H1 (cell line): ENCODE results near the gene CORO7. TPM values are rescaled to one million over a fixed set of nuclear protein-coding genes. Genes with fewer than 3 reads are reported as not detected.
A peak's percentile ranks its signal among the peaks of the same experiment; 100 is the strongest.

Experiments used
- CTCF ChIA-PET: fragments of 300-600 bp; sonication (Branson Sonifier 250); formaldehyde crosslinking; loops from one replicate; lab custom pipeline; 2021; ENCODE audit not compliant: partially characterized antibody; lab: Charles Lee
- POLR2A ChIA-PET: fragments of 300-600 bp; sonication (Branson Sonifier 250); formaldehyde crosslinking; loops from one replicate; lab custom pipeline; 2021; ENCODE audit warnings: inconsistent platforms; ENCODE audit not compliant: partially characterized antibody; lab: Charles Lee
- DNase-seq, 2 experiments: peaks; one replicate each; pipeline versions ENCODE4 v3.0.0 to v3.0.0-alpha.2; 2010 to 2022; ENCODE audit warnings: low spot score in 2 of 2, low read depth in 1 of 2, mixed read lengths in 1 of 2
- FAIRE-seq: peaks from 2 replicates; lab custom pipeline; 2011; peaks lifted over from hg19 to GRCh38; lab: Jason Lieb, UNC
- H2AFZ ChIP-seq: 2 replicates; pipeline ENCODE4 v1.8.1; 2012; ENCODE audit warnings: low read length, inconsistent platforms
- H2AK5ac ChIP-seq: 2 replicates; pipeline ENCODE4 v1.6.1; 2013; ENCODE audit warnings: low read depth, low read length
- H2BK120ac ChIP-seq: replicated peaks from 2 replicates; pipeline ENCODE3; 2013; ENCODE audit warnings: low read depth, low read length, inconsistent platforms
- H2BK12ac ChIP-seq: 2 replicates; pipeline ENCODE4 v1.6.1; 2013; ENCODE audit warnings: low read depth, low read length
- H2BK15ac ChIP-seq: 2 replicates; pipeline ENCODE4 v1.6.1; 2013; ENCODE audit warnings: low read length
- H2BK20ac ChIP-seq: 2 replicates; pipeline ENCODE4 v1.6.1; 2013; ENCODE audit warnings: low read length
- H2BK5ac ChIP-seq: 2 replicates; pipeline ENCODE4 v1.6.1; 2013; ENCODE audit warnings: low read depth, low read length
- H3K14ac ChIP-seq: 2 replicates; pipeline ENCODE4 v1.6.1; 2013; ENCODE audit warnings: inconsistent platforms; ENCODE audit not compliant: insufficient read length
- H3K18ac ChIP-seq: 2 replicates; pipeline ENCODE4 v1.6.1; 2013; ENCODE audit warnings: low read length; ENCODE audit errors: extremely low read depth
- H3K23ac ChIP-seq: 2 replicates; pipeline ENCODE4 v1.6.1; 2013; ENCODE audit warnings: inconsistent platforms; ENCODE audit not compliant: insufficient read length
- H3K23me2 ChIP-seq: 2 replicates; pipeline ENCODE4 v1.6.1; 2013; ENCODE audit warnings: low read depth, low read length
- H3K27ac ChIP-seq: 2 replicates; pipeline ENCODE4 v1.6.1; 2011; ENCODE audit warnings: low read depth, low read length, inconsistent platforms
- H3K27me3 ChIP-seq, 4 experiments: replicated peaks in 1 of 4; 1 replicate in 1 of 4; 2 replicates in 3 of 4; pipeline versions ENCODE4 v1.6.1 to v1.8.1; 2011 to 2013; ENCODE audit warnings: low read length in 3 of 4, mild to moderate bottlenecking in 3 of 4, inconsistent platforms in 2 of 4, mixed read lengths in 2 of 4, moderate library complexity in 1 of 4; ENCODE audit not compliant: control insufficient read depth in 3 of 4, insufficient read depth in 3 of 4; ENCODE audit errors: extremely low read depth in 1 of 4
- H3K36me3 ChIP-seq, 4 experiments: 2 replicates each; pipeline versions ENCODE4 v1.6.1 to v1.8.1; 2011 to 2013; ENCODE audit warnings: mild to moderate bottlenecking in 4 of 4, low read length in 3 of 4, moderate library complexity in 2 of 4, control low read depth in 1 of 4, inconsistent platforms in 1 of 4; ENCODE audit not compliant: insufficient read depth in 4 of 4, control insufficient read depth in 2 of 4
- H3K4ac ChIP-seq: replicated peaks from 2 replicates; pipeline ENCODE3; 2013; ENCODE audit warnings: low read length, low read depth, mixed read lengths, inconsistent platforms; ENCODE audit not compliant: insufficient read length
- H3K4me1 ChIP-seq, 4 experiments: replicated peaks in 1 of 4; 1 replicate in 1 of 4; 2 replicates in 3 of 4; pipeline versions ENCODE4 v1.6.1 to v1.8.1; 2011 to 2013; ENCODE audit warnings: low read length in 3 of 4, inconsistent platforms in 2 of 4, mixed read lengths in 1 of 4; ENCODE audit not compliant: insufficient read depth in 4 of 4, control insufficient read depth in 3 of 4
- H3K4me2 ChIP-seq, 2 experiments: 2 replicates each; pipeline versions ENCODE4 v1.6.1 to v1.8.1; 2011 to 2013; ENCODE audit warnings: low read depth in 2 of 2, low read length in 2 of 2, control low read depth in 1 of 2, inconsistent platforms in 1 of 2, mild to moderate bottlenecking in 1 of 2; ENCODE audit not compliant: insufficient read depth in 1 of 2
- H3K4me3 ChIP-seq, 4 experiments: fragments of 200-600, 300-600 bp in 1 of 4; sonication (generic), shearing (Covaris generic), sonication (Bioruptor Twin) in 1 of 4; 2 replicates each; pipeline versions ENCODE4 v1.5.1 to v1.8.1; 2011 to 2016; ENCODE audit warnings: low read length in 4 of 4, low read depth in 3 of 4, control low read depth in 2 of 4, inconsistent platforms in 2 of 4, mild to moderate bottlenecking in 2 of 4, mixed read lengths in 1 of 4, moderate library complexity in 1 of 4; ENCODE audit not compliant: insufficient read depth in 2 of 4; ENCODE audit errors: extremely low read depth in 1 of 4
- H3K56ac ChIP-seq: replicated peaks from 2 replicates; pipeline ENCODE3; 2013; ENCODE audit warnings: low read depth, mild to moderate bottlenecking, mixed read lengths, low read length, inconsistent platforms; ENCODE audit not compliant: insufficient read length
- H3K79me1 ChIP-seq: 2 replicates; pipeline ENCODE4 v1.6.1; 2013; ENCODE audit warnings: low read depth, low read length, control low read depth
- H3K79me2 ChIP-seq, 2 experiments: 2 replicates each; pipeline versions ENCODE4 v1.6.1 to v1.8.1; 2012 to 2013; ENCODE audit warnings: low read length in 2 of 2, mild to moderate bottlenecking in 2 of 2, inconsistent platforms in 1 of 2; ENCODE audit not compliant: insufficient read depth in 2 of 2, control insufficient read depth in 1 of 2
- H3K9ac ChIP-seq, 4 experiments: replicated peaks in 1 of 4; 1 replicate in 1 of 4; 2 replicates in 3 of 4; pipeline versions ENCODE4 v1.6.1 to v1.8.1; 2011 to 2013; ENCODE audit warnings: low read depth in 3 of 4, low read length in 3 of 4, control low read depth in 2 of 4, mild to moderate bottlenecking in 2 of 4, moderate library complexity in 2 of 4, inconsistent platforms in 1 of 4; ENCODE audit errors: extremely low read depth in 1 of 4
- H3K9me3 ChIP-seq, 2 experiments: 2 replicates each; pipeline versions ENCODE4 v1.6.1 to v1.8.1; 2012 to 2013; ENCODE audit warnings: mild to moderate bottlenecking in 2 of 2, moderate library complexity in 2 of 2, control low read depth in 1 of 2, inconsistent platforms in 1 of 2, low read depth in 1 of 2, low read length in 1 of 2, mixed read lengths in 1 of 2; ENCODE audit not compliant: insufficient read depth in 2 of 2
- H4K20me1 ChIP-seq, 2 experiments: replicated peaks in 1 of 2; 2 replicates each; pipeline versions ENCODE3 to v1.8.1; 2011 to 2013; ENCODE audit warnings: inconsistent platforms in 2 of 2, low read length in 2 of 2, mild to moderate bottlenecking in 1 of 2; ENCODE audit not compliant: insufficient read depth in 2 of 2, control insufficient read depth in 1 of 2
- H4K5ac ChIP-seq: 2 replicates; pipeline ENCODE4 v1.6.1; 2013; ENCODE audit warnings: low read length, low read depth, mixed read lengths, inconsistent platforms; ENCODE audit not compliant: insufficient read length
- H4K8ac ChIP-seq: 2 replicates; pipeline ENCODE4 v1.8.0; 2013; ENCODE audit warnings: mild to moderate bottlenecking, moderate library complexity, low read length, inconsistent platforms; ENCODE audit not compliant: insufficient read depth; ENCODE audit errors: extremely low read depth
- H4K91ac ChIP-seq: replicated peaks from 2 replicates; pipeline ENCODE3; 2013; ENCODE audit warnings: low read length, mixed read lengths, inconsistent platforms; ENCODE audit not compliant: insufficient read length
- ATF3 ChIP-seq: IDR thresholded peaks from 2 replicates; pipeline ENCODE4 v1.6.1; 2011; ENCODE audit warnings: low read depth, mild to moderate bottlenecking, low read length; ENCODE audit not compliant: insufficient read depth
- CTBP2 ChIP-seq: IDR thresholded peaks from 2 replicates; pipeline ENCODE4 v1.7.0; 2011; ENCODE audit warnings: borderline replicate concordance, mild to moderate bottlenecking, moderate library complexity, mixed read lengths, low read length; ENCODE audit not compliant: insufficient read depth, insufficient read length
- EP300 ChIP-seq, 2 experiments: IDR thresholded peaks; 1 replicate in 1 of 2; 2 replicates in 1 of 2; pipeline ENCODE4 v1.6.1; 2011 to 2012; ENCODE audit warnings: low read depth in 2 of 2, low read length in 2 of 2, mild to moderate bottlenecking in 2 of 2, borderline replicate concordance in 1 of 2, inconsistent platforms in 1 of 2, moderate library complexity in 1 of 2
- EZH2 ChIP-seq: fragments of 200-600 bp; sonication (generic); IDR thresholded peaks from 2 replicates; pipeline ENCODE4 v1.7.1; 2012; ENCODE audit warnings: low read depth, mild to moderate bottlenecking, moderate library complexity, low read length, inconsistent platforms; ENCODE audit not compliant: severe bottlenecking
- RAD21 ChIP-seq, 2 experiments: IDR thresholded peaks in 1 of 2; conservative IDR thresholded peaks in 1 of 2; 2 replicates each; pipeline ENCODE4 v1.6.1; 2011; ENCODE audit warnings: low read depth in 2 of 2, low read length in 2 of 2, improper control_type of control experiment in 1 of 2, inconsistent platforms in 1 of 2, mild to moderate bottlenecking in 1 of 2, moderate library complexity in 1 of 2
- RBBP5 ChIP-seq: IDR thresholded peaks from 2 replicates; pipeline ENCODE4 v1.7.1; 2012; ENCODE audit warnings: low read depth, mild to moderate bottlenecking, inconsistent platforms, low read length, moderate library complexity, borderline replicate concordance
- SRF ChIP-seq: IDR thresholded peaks from 2 replicates; pipeline ENCODE4 v1.6.1; 2011; ENCODE audit warnings: mild to moderate bottlenecking, low read depth, low read length, moderate library complexity
- SUZ12 ChIP-seq: fragments of 200-600 bp; sonication (generic); IDR thresholded peaks from 2 replicates; pipeline ENCODE4 v1.6.1; 2012; ENCODE audit warnings: mild to moderate bottlenecking, inconsistent platforms, low read length, moderate library complexity, mixed read lengths
- WGBS, 2 experiments: shearing (Covaris generic) in 1 of 2; methylation state at CpG; one replicate each; pipeline versions ENCODE4 v1.1.6 to v1.1.7; 2013 to 2015; ENCODE audit warnings: low lambda C conversion rate in 2 of 2, mixed read lengths in 2 of 2, inconsistent platforms in 1 of 2, low coverage in 1 of 2, missing lambda C conversion rate in 1 of 2; ENCODE audit not compliant: insufficient replicate concordance in 2 of 2, insufficient coverage in 1 of 2, insufficient read length in 1 of 2; ENCODE audit errors: extremely low coverage in 1 of 2, missing lambda C conversion rate in 1 of 2; 5-methylcytosine and 5-hydroxymethylcytosine counted together
- polyA plus RNA-seq, 7 experiments: library from polyadenylated mRNA; depleted of rRNA in 3 of 7; stranded (reverse) in 5 of 7; unstranded in 2 of 7; fragments of >200 nt in 5 of 7; fragments of 200-250 nt in 2 of 7; gene quantifications; 1 replicate in 5 of 7; 2 replicates in 1 of 7; 4 replicates in 1 of 7; pipeline versions ENCODE4 v1.2.1 to v1.2.3, GENCODE V29; 2011 to 2013; ENCODE audit warnings: missing spikeins in 2 of 7, mixed read lengths in 2 of 7
- total RNA-seq: library from RNA; stranded (reverse); fragmentation: NEBNext Ultra II Directional; extraction: Animal tissue kit (Norgen Biotek cat#: 25700); gene quantifications from 2 replicates; pipeline ENCODE4 v1.2.1, GENCODE V29; 2021
- TF ChIP-seq, protein P1 (sequence below): IDR thresholded peaks from 2 replicates; pipeline ENCODE4 v1.6.1; 2011; ENCODE audit warnings: low read length, improper control_type of control experiment

CORO7 gene
- total and polyA plus RNA-seq, 2 of the 8 experiments (the other 6 are each of a cell fraction or from before 2014, with no cell fraction given): 25.2 to 29.8 TPM

- no peak overlapping the region for H2AK5ac ChIP-seq
- peak overlapping the region; percentile 68; the same call in 1 of the 2 replicates for H2BK12ac ChIP-seq
- H2BK15ac ChIP-seq: no peak overlapping the region
- no peak overlapping the region for H2BK120ac ChIP-seq
- peak overlapping the region; percentile 68; the same call in 1 of the 2 replicates for H4K8ac ChIP-seq
- H3K14ac ChIP-seq: no peak overlapping the region
- no peak for DNase-seq
- no peak overlapping the region for H3K56ac ChIP-seq
- H3K27ac ChIP-seq: no peak overlapping the region; the same call in 1 of the 2 replicates
- H3K79me1 ChIP-seq: 0 out of 2 replicates have a peak, but pooled peaks cover 3% of the 10 kb centered on the region
- no peak for FAIRE-seq
- H3K27me3 ChIP-seq: no peaks in the 10 kb centered on the region
- no peak overlapping the region for H3K4me2 ChIP-seq
- CTCF ChIA-PET: interaction anchor here (0.6 to 24.8 kb wide), 5 partner anchors 10 to 22 kb away, joined by 4 to 659 read pairs (median 7); no protein-coding TSS in a partner anchor
- no peaks in the 10 kb centered on the region for H3K9me3 ChIP-seq
- 95% methylated on average over 19 of the region's 21 CpGs; no CpG with 5 or more reads in 1 of the 2 experiments for WGBS, 2 experiments
- no peak overlapping the region for H3K23ac ChIP-seq
- H4K20me1 ChIP-seq: peaks cover 5 to 15% of the 10 kb centered on the region in 2 experiments
- POLR2A ChIA-PET: interaction anchor here (0.9 to 11.9 kb wide), 5 partner anchors 5 to 44 kb away, joined by 3 to 223 read pairs (median 7); partner anchors contain the start of gene VASN
- peaks cover 0 to 18% (median 2%) of the 10 kb centered on the region in 4 experiments; a peak in 4 of 8 replicates for H3K36me3 ChIP-seq
- no peak overlapping the region for H2AFZ ChIP-seq
- H2BK20ac ChIP-seq: no peak overlapping the region
- no peaks in the 10 kb centered on the region; a peak in 1 of 4 replicates for H3K79me2 ChIP-seq
- H3K4me3 ChIP-seq: no peak overlapping the region
- H3K23me2 ChIP-seq: no peaks in the 10 kb centered on the region
- no peak overlapping the region for H3K9ac ChIP-seq
- peaks cover 0 to 16% (median 13%) of the 10 kb centered on the region in 4 experiments; a peak in 5 of 7 replicates for H3K4me1 ChIP-seq
- H3K4ac ChIP-seq: no peak overlapping the region
- H4K91ac ChIP-seq: no peak overlapping the region
- H2BK5ac ChIP-seq: peak overlapping the region; percentile 60; the same call in 1 of the 2 replicates
- no peak overlapping the region for H4K5ac ChIP-seq
- peak overlapping the region; percentile 19; the same call in 1 of the 2 replicates for H3K18ac ChIP-seq
- TF ChIP-seq SRF: no peak
- TF ChIP-seq CTBP2: no peak
- TF ChIP-seq EZH2: no peak
- TF ChIP-seq ATF3: no peak
- no peak for TF ChIP-seq RAD21 (IDR thresholded peaks at IDR 0.05 in 1 of 2, conservative IDR thresholded peaks at IDR 0.05 in 1 of 2; ENCODE audit: low read depth in 2 of 2, low read length in 2 of 2)
- no peak for TF ChIP-seq RBBP5
- no peak for TF ChIP-seq SUZ12
- TF ChIP-seq, protein P1, sequence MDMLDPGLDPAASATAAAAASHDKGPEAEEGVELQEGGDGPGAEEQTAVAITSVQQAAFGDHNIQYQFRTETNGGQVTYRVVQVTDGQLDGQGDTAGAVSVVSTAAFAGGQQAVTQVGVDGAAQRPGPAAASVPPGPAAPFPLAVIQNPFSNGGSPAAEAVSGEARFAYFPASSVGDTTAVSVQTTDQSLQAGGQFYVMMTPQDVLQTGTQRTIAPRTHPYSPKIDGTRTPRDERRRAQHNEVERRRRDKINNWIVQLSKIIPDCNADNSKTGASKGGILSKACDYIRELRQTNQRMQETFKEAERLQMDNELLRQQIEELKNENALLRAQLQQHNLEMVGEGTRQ: no peak
- TF ChIP-seq EP300 (IDR thresholded peaks at IDR 0.05; ENCODE audit: borderline replicate concordance in 1 of 2, low read depth in 2 of 2, low read length in 2 of 2): no peak
Observed at GRCh38 chr16:4382795-4383357, 33.5 kb downstream of the CORO7 start.
